K562 (cell line): ENCODE data around the gene MBOAT1. TPM values are rescaled to one million over a fixed set of nuclear protein-coding genes. Genes with fewer than 3 reads are reported as not detected.

Source experiments
- CHAMP1 ChIP-seq: fragments of 450-650 bp; IDR thresholded peaks from 2 replicates; pipeline ENCODE4 v1.6.1; 2016; ENCODE audit warnings: mild to moderate bottlenecking
- EZH2 ChIP-seq: IDR thresholded peaks from 2 replicates; pipeline ENCODE4 v1.6.1; 2012; ENCODE audit warnings: low read depth, mild to moderate bottlenecking, inconsistent platforms, low read length, borderline replicate concordance
- MBD1 ChIP-seq: fragments of 250-450 bp; sonication (Bioruptor Pico); IDR thresholded peaks from 2 replicates; pipeline ENCODE4 v1.8.0; 2022; ENCODE audit warnings: inconsistent platforms
- MCM3 ChIP-seq: fragments of 450-650 bp; IDR thresholded peaks from 2 replicates; pipeline ENCODE4 v1.6.1; 2016
- MLX ChIP-seq, 2 experiments: fragments of 450-650 bp in 1 of 2; sonication (generic) in 1 of 2; formaldehyde crosslinking; conservative IDR thresholded peaks; 2 replicates each; pipeline versions ENCODE4 v1.4.0 to v1.8.1; 2020 to 2022; ENCODE audit warnings: mild to moderate bottlenecking in 1 of 2, missing genetic modification reagents in 1 of 2
- NFXL1 ChIP-seq: fragments of 450-650 bp; formaldehyde crosslinking; IDR thresholded peaks from 2 replicates; pipeline ENCODE4 v1.4.0; 2021; ENCODE audit warnings: mild to moderate bottlenecking
- PATZ1 ChIP-seq: fragments of 250-450 bp; sonication (Bioruptor Pico); IDR thresholded peaks from 2 replicates; pipeline ENCODE4 v1.5.0; 2020; ENCODE audit warnings: mild to moderate bottlenecking, borderline replicate concordance
- PBX2 ChIP-seq, 2 experiments: IDR thresholded peaks in 1 of 2; conservative IDR thresholded peaks in 1 of 2; 2 replicates each; pipeline ENCODE4 v1.6.1; 2016; ENCODE audit warnings: low read depth in 2 of 2, mild to moderate bottlenecking in 1 of 2, missing compliant biosample characterization in 1 of 2, missing genetic modification characterization in 1 of 2, moderate library complexity in 1 of 2
- PCBP1 ChIP-seq: fragments of 200-400 bp; formaldehyde crosslinking; IDR thresholded peaks from 2 replicates; pipeline ENCODE4 v1.6.1; 2018; ENCODE audit warnings: mild to moderate bottlenecking, low read depth, low read length; ENCODE audit not compliant: poor library complexity, severe bottlenecking
- ZBTB12 ChIP-seq: fragments of 250-450 bp; sonication (Bioruptor Pico); IDR thresholded peaks from 2 replicates; pipeline ENCODE4 v1.4.0; 2020
- ZFPM2 ChIP-seq: fragments of 250-450 bp; sonication (Bioruptor Pico); IDR thresholded peaks from 2 replicates; pipeline ENCODE4 v1.5.1; 2022; ENCODE audit warnings: mild to moderate bottlenecking
- ZNF445 ChIP-seq: fragments of 250-450 bp; sonication (Bioruptor Pico); IDR thresholded peaks from 2 replicates; pipeline ENCODE4 v1.4.0; 2020; ENCODE audit warnings: low read depth, mild to moderate bottlenecking, moderate library complexity
- ZNF586 ChIP-seq: fragments of 450-650 bp; formaldehyde crosslinking; conservative IDR thresholded peaks from 2 replicates; pipeline ENCODE4 v1.4.0; 2020; ENCODE audit warnings: mild to moderate bottlenecking, moderate library complexity
- ZNF695 ChIP-seq: fragments of 450-650 bp; formaldehyde crosslinking; IDR thresholded peaks from 2 replicates; pipeline ENCODE4 v1.4.0; 2020; ENCODE audit warnings: mild to moderate bottlenecking, moderate library complexity
- polyA plus RNA-seq, 8 experiments: library from polyadenylated mRNA; depleted of rRNA in 4 of 8; stranded (reverse) in 5 of 8; unstranded in 3 of 8; fragments of >200 nt; fragmentation: Nextera tagmentation in 2 of 8; fragmentation: Illumina TruSeq in 1 of 8; extraction: Ambion mirVana in 2 of 8; extraction: Trizol in 1 of 8; gene quantifications; 2 replicates each; pipeline versions ENCODE4 v1.2.1 to v1.2.3, GENCODE V29; 2011 to 2014; ENCODE audit warnings: inconsistent platforms in 1 of 8, missing spikeins in 1 of 8
- total RNA-seq, 7 experiments: library from RNA; depleted of rRNA in 6 of 7; stranded (reverse); fragments of >200 nt in 6 of 7; fragmentation: Illumina TruSeq in 2 of 7; extraction: Trizol in 2 of 7; gene quantifications; 2 replicates each; pipeline versions ENCODE4 v1.2.1 to v1.2.3, GENCODE V29; 2011 to 2021; ENCODE audit warnings: low replicate concordance in 1 of 7

The MBOAT1 gene
- total and polyA plus RNA-seq, 9 of the 15 experiments (the other 6 are each of a cell fraction or from before 2014, with no cell fraction given) = 0.13 to 16.5 (median 10.3) TPM

- no peak for TF ChIP-seq PATZ1 (CRISPR knock-in tag)
- TF ChIP-seq ZNF695 = no peak
- TF ChIP-seq ZNF586 = no peak
- no peak for TF ChIP-seq EZH2
- TF ChIP-seq ZBTB12 (CRISPR knock-in tag) = no peak
- TF ChIP-seq ZNF445 (CRISPR knock-in tag) = no peak
- TF ChIP-seq MCM3 = no peak
- TF ChIP-seq MBD1 (CRISPR knock-in tag) = no peak
- no peak for TF ChIP-seq PCBP1
- no peak for TF ChIP-seq NFXL1 (CRISPR knock-in tag)
- TF ChIP-seq PBX2 (CRISPR knock-in tag; IDR thresholded peaks at IDR 0.05; ENCODE audit: low read depth) = no peak
- no peak for TF ChIP-seq PBX2 (tag; conservative IDR thresholded peaks at IDR 0.05; ENCODE audit: low read depth)
- TF ChIP-seq CHAMP1 = no peak
- TF ChIP-seq MLX (CRISPR knock-in tag; conservative IDR thresholded peaks at IDR 0.05) = no peak
- no peak for TF ChIP-seq ZFPM2 (CRISPR knock-in tag)
Observed at GRCh38 chr6:20170455-20171148, 41.7 kb downstream of the MBOAT1 start (continued).
